RWPE2 (cell line): Measurements from ENCODE around the gene RPN2.
A peak's percentile ranks its signal among the peaks of the same experiment; 100 is the strongest.

Source experiments
- ATAC-seq: fragments of 200-7000 bp; cut with Tn5 transposase; 3 replicates; pipeline ENCODE4 v1.9.1; 2021; ENCODE audit warnings: low read depth
- DNase-seq: peaks from one replicate; pipeline ENCODE4 v3.0.0-alpha.2; 2020; ENCODE audit warnings: low spot score
- H3K27ac ChIP-seq: fragments of 450-650 bp; 2 replicates; pipeline ENCODE4 v1.5.1; 2017; ENCODE audit warnings: mild to moderate bottlenecking; ENCODE audit not compliant: poor library complexity, severe bottlenecking
- H3K27me3 ChIP-seq: fragments of 250-450 bp; sonication (Bioruptor Pico); 2 replicates; pipeline ENCODE4 v1.5.1; 2021; ENCODE audit warnings: mild to moderate bottlenecking, moderate library complexity; ENCODE audit not compliant: insufficient read depth, poor library complexity, severe bottlenecking
- H3K36me3 ChIP-seq: fragments of 250-450 bp; sonication (Bioruptor Pico); 2 replicates; pipeline ENCODE4 v1.5.1; 2020; ENCODE audit warnings: low read depth, mild to moderate bottlenecking, moderate library complexity
- H3K4me1 ChIP-seq: fragments of 250-450 bp; sonication (Bioruptor Pico); 2 replicates; pipeline ENCODE4 v1.5.1; 2021; ENCODE audit warnings: mild to moderate bottlenecking, moderate library complexity; ENCODE audit not compliant: insufficient read depth, poor library complexity, severe bottlenecking
- H3K4me3 ChIP-seq: fragments of 250-450 bp; sonication (Bioruptor Pico); 2 replicates; pipeline ENCODE4 v1.5.1; 2021; ENCODE audit warnings: mild to moderate bottlenecking, moderate library complexity; ENCODE audit not compliant: severe bottlenecking
- H3K9me3 ChIP-seq: fragments of 250-450 bp; sonication (Bioruptor Pico); 2 replicates; pipeline ENCODE4 v1.5.1; 2021; ENCODE audit warnings: mild to moderate bottlenecking, moderate library complexity; ENCODE audit not compliant: severe bottlenecking
- CTCF ChIP-seq: fragments of 450-650 bp; IDR thresholded peaks from one replicate; pipeline ENCODE4 v1.5.1; 2017; ENCODE audit warnings: mild to moderate bottlenecking, moderate library complexity; ENCODE audit not compliant: poor library complexity, severe bottlenecking

Gene RPN2

GRCh38 chr20:37278966-37279590 is 99.9 kb downstream of the RPN2 start:
- DNase-seq (no peak), ATAC-seq (no peak)
- H3K4me3 ChIP-seq, result no peak overlapping the region
- H3K4me1 ChIP-seq, result peaks cover 4% of the 10 kb centered on the region
- no peaks in the 10 kb centered on the region for H3K9me3 ChIP-seq
- TF ChIP-seq CTCF, result no peak
- no peaks in the 10 kb centered on the region for H3K36me3 ChIP-seq
- no peaks in the 10 kb centered on the region for H3K27me3 ChIP-seq
- H3K27ac ChIP-seq, result no peak overlapping the region

GRCh38 chr20:37279820-37280219 is 100.7 kb downstream of the RPN2 start:
- ATAC-seq (no peak), DNase-seq (no peak)
- H3K27me3 ChIP-seq, result no peaks in the 10 kb centered on the region
- no peak overlapping the region for H3K4me3 ChIP-seq
- H3K36me3 ChIP-seq, result no peaks in the 10 kb centered on the region
- no peak overlapping the region for H3K27ac ChIP-seq
- TF ChIP-seq CTCF, result no peak
- no peaks in the 10 kb centered on the region for H3K9me3 ChIP-seq
- peaks cover 4% of the 10 kb centered on the region for H3K4me1 ChIP-seq

GRCh38 chr20:37280403-37280802 is 101.3 kb downstream of the RPN2 start:
- DNase-seq, result no peak

GRCh38 chr20:37282556-37282955 is 103.4 kb downstream of the RPN2 start:
- ATAC-seq (peak; percentile 84), DNase-seq (no peak)
- Histone ChIP-seq H3K4me3 (no peak overlapping the region), H3K36me3 (no peaks in the 10 kb centered on the region), H3K27me3 (no peaks in the 10 kb centered on the region), H3K4me1 (peaks cover 4% of the 10 kb centered on the region), H3K9me3 (no peaks in the 10 kb centered on the region), H3K27ac (no peak overlapping the region)
- TF ChIP-seq CTCF, result peak; percentile 99

More at GRCh38 chr20:37280403-37280802, 101.3 kb downstream of the RPN2 start:
- TF ChIP-seq CTCF, result no peak
- H3K4me1 ChIP-seq, result peaks cover 4% of the 10 kb centered on the region
- H3K27me3 ChIP-seq, result no peaks in the 10 kb centered on the region
- no peaks in the 10 kb centered on the region for H3K36me3 ChIP-seq
- no peaks in the 10 kb centered on the region for H3K9me3 ChIP-seq
- ATAC-seq, result no peak
- H3K4me3 ChIP-seq, result no peak overlapping the region
- H3K27ac ChIP-seq, result no peak overlapping the region

GRCh38 chr20:37283530-37284195 is 104.5 kb downstream of the RPN2 start:
- Histone ChIP-seq H3K4me3 (no peak overlapping the region), H3K27me3 (no peaks in the 10 kb centered on the region), H3K9me3 (no peaks in the 10 kb centered on the region), H3K4me1 (peaks cover 11% of the 10 kb centered on the region), H3K27ac (no peak overlapping the region), H3K36me3 (no peaks in the 10 kb centered on the region)
- no peak for DNase-seq
- no peak for ATAC-seq
- no peak for TF ChIP-seq CTCF
